HG03139 (cell line): Measurements from ENCODE around the gene TPSD1.
"Not testable (repeated sequence)": the region's sequence is repeated elsewhere in the genome, so short reads cannot be mapped to it uniquely, and the experiment has no call there.

Experiments
- ATAC-seq: cut with Tn5 transposase; IDR thresholded peaks from one replicate; pipeline ENCODE4 v1.9.1; 2021; ENCODE audit not compliant: unreplicated experiment

Gene TPSD1

GRCh38 chr16:1279945-1280589 lies 24.2 kb downstream of the TPSD1 start:
- no peak for ATAC-seq

GRCh38 chr16:1280783-1281182 lies 24.9 kb downstream of the TPSD1 start:
- ATAC-seq = no peak

GRCh38 chr16:1281517-1281916 lies 25.6 kb downstream of the TPSD1 start:
- no peak for ATAC-seq

- ATAC-seq = no peak
These were observed 26.6 kb downstream of the TPSD1 start for GRCh38 chr16:1282324-1282973.

- ATAC-seq = no peak
These were observed 27.4 kb downstream of the TPSD1 start for GRCh38 chr16:1283296-1283695.

GRCh38 chr16:1283996-1284616 lies 28.2 kb downstream of the TPSD1 start:
- ATAC-seq = no peak

GRCh38 chr16:1285669-1286512 lies 30.0 kb downstream of the TPSD1 start:
- no peak for ATAC-seq

GRCh38 chr16:1286513-1287094 lies 30.7 kb downstream of the TPSD1 start:
- no peak for ATAC-seq

GRCh38 chr16:1287982-1288670 lies 32.3 kb downstream of the TPSD1 start:
- ATAC-seq = no peak

- ATAC-seq = no peak
These were observed 33.1 kb downstream of the TPSD1 start for GRCh38 chr16:1288813-1289476.

- ATAC-seq = no peak
These were observed 33.6 kb downstream of the TPSD1 start for GRCh38 chr16:1289477-1289866.

- no peak for ATAC-seq
These were observed 34.2 kb downstream of the TPSD1 start for GRCh38 chr16:1290063-1290501.

- no peak for ATAC-seq
These were observed 35.1 kb downstream of the TPSD1 start for GRCh38 chr16:1290860-1291575.

- ATAC-seq = no peak
These were observed 35.7 kb downstream of the TPSD1 start for GRCh38 chr16:1291576-1291974.

GRCh38 chr16:1292208-1292607 lies 36.3 kb downstream of the TPSD1 start:
- ATAC-seq = not testable (repeated sequence)

- not testable (repeated sequence) for ATAC-seq
These were observed 36.9 kb downstream of the TPSD1 start for GRCh38 chr16:1292808-1293207.

GRCh38 chr16:1293921-1294656 lies 38.2 kb downstream of the TPSD1 start:
- ATAC-seq = no peak

GRCh38 chr16:1295465-1295864 lies 39.6 kb downstream of the TPSD1 start:
- ATAC-seq = no peak

GRCh38 chr16:1296688-1297017 lies 40.8 kb downstream of the TPSD1 start:
- not testable (repeated sequence) for ATAC-seq
